ENCODE data around the gene AGPAT3. TPM values are rescaled to one million over a fixed set of nuclear protein-coding genes. Genes with fewer than 3 reads are reported as not detected.

Gene AGPAT3
- total and polyA plus RNA-seq, 3 donors from 2014 or later = 64.5 to 77.5 (median 69.8) TPM

DNA sequence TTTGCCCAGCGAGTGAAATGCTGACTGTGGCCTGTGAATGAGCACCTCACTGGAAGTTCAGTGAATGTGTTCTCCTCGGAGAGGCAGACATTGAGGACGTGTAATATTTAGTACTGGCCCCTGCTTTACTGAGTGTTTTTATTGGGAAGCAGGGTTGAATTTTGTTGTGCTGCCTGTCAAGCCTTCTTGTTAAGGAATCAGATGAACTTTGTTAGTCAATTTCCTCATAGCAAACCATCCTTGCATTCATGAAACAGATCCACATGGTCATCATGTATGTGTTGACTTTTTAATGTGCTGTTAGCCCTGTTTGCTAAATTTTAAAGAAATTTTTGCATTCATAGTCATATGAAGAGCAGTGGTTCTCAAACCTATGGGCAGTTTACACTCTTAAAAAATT is 47.9 kb downstream of the AGPAT3 start:
- Histone ChIP-seq H3K27me3 (no peaks in the 10 kb centered on the region), H3K36me3 (ENCODE audit: low read depth, missing control alignments) (no peaks in the 10 kb centered on the region), H3K4me3 (no peak overlapping the region), H3K9me3 (no peaks in the 10 kb centered on the region), H3K4me1 (no peaks in the 10 kb centered on the region), H3K27ac (no peak overlapping the region)
- no peak for DNase-seq
- WGBS, 2 donors = 98 to 100% methylated on average over 3 of the region's 3 CpGs
- intact Hi-C loops (cut with DNase I; ENCODE audit: low total_unique reads) = no loop called here
- TF ChIP-seq, protein P1, sequence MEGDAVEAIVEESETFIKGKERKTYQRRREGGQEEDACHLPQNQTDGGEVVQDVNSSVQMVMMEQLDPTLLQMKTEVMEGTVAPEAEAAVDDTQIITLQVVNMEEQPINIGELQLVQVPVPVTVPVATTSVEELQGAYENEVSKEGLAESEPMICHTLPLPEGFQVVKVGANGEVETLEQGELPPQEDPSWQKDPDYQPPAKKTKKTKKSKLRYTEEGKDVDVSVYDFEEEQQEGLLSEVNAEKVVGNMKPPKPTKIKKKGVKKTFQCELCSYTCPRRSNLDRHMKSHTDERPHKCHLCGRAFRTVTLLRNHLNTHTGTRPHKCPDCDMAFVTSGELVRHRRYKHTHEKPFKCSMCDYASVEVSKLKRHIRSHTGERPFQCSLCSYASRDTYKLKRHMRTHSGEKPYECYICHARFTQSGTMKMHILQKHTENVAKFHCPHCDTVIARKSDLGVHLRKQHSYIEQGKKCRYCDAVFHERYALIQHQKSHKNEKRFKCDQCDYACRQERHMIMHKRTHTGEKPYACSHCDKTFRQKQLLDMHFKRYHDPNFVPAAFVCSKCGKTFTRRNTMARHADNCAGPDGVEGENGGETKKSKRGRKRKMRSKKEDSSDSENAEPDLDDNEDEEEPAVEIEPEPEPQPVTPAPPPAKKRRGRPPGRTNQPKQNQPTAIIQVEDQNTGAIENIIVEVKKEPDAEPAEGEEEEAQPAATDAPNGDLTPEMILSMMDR (IDR thresholded peaks at IDR 0.05) = no peak
- no peak for TF ChIP-seq POLR2A (IDR thresholded peaks at IDR 0.05)

DNA sequence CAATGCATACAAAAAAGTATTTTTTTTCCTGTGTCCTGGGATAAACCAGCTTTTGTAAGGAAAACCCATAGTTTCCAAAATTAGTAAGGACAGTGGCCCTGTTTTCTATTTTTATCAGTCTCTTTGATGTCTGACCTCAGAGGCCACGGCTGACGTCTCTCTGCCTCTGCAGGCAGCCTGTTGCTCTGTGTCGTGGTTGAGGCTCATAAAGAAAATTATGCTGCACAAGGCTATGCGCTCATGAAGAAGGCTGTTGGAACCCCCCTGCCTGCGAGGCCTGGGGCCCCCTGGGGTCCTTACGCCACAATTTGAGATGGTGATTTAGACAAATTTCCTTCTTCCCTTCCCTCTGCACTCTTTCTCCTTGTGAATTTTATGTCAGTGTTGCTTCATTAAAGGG is 48.9 kb downstream of the AGPAT3 start:
- H3K27ac ChIP-seq = no peak overlapping the region

DNA sequence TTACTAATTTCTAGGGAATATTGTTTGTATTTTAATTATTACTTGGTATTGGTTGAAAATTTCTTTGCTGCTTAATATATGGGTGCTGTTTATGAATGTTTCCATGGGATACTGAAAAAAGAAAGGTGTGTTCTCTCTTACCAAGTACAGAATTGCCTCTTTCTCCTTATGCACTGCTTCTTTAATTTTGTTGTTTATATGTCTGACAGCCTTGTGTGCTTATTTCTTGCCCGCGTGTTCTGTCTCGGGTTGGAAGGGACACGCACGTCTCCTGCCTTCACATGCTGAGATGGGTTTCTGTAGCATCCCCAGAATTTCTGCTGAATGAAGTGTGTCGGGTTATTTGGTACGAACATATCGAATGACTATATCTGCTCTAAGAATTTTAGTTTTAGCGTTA is 51.1 kb downstream of the AGPAT3 start:
- Histone ChIP-seq H3K4me3 (no peak overlapping the region), H3K27ac (no peak overlapping the region), H3K4me1 (no peaks in the 10 kb centered on the region), H3K27me3 (no peaks in the 10 kb centered on the region), H3K9me3 (no peaks in the 10 kb centered on the region), H3K36me3 (ENCODE audit: low read depth, missing control alignments) (no peaks in the 10 kb centered on the region)
- no peak for DNase-seq
- intact Hi-C loops (cut with DNase I; ENCODE audit: low total_unique reads) = no loop called here
- TF ChIP-seq POLR2A (IDR thresholded peaks at IDR 0.05) = no peak
- TF ChIP-seq, protein P1 (IDR thresholded peaks at IDR 0.05) = no peak
- WGBS, 2 donors = 83 to 85% methylated on average over 9 of the region's 9 CpGs

More for the DNA sequence above, 48.9 kb downstream of the AGPAT3 start:
- 51 to 54% methylated on average over 6 of the region's 6 CpGs for WGBS, 2 donors
- H3K9me3 ChIP-seq = no peaks in the 10 kb centered on the region
- H3K4me1 ChIP-seq = no peaks in the 10 kb centered on the region
- no peaks in the 10 kb centered on the region for H3K36me3 ChIP-seq (ENCODE audit: low read depth, missing control alignments)
- H3K27me3 ChIP-seq = no peaks in the 10 kb centered on the region
- intact Hi-C loops (cut with DNase I; ENCODE audit: low total_unique reads) = no loop called here
- H3K4me3 ChIP-seq = no peak overlapping the region
- DNase-seq = no peak
- no peak for TF ChIP-seq POLR2A (IDR thresholded peaks at IDR 0.05)
- TF ChIP-seq, protein P1 (IDR thresholded peaks at IDR 0.05) = no peak

DNA sequence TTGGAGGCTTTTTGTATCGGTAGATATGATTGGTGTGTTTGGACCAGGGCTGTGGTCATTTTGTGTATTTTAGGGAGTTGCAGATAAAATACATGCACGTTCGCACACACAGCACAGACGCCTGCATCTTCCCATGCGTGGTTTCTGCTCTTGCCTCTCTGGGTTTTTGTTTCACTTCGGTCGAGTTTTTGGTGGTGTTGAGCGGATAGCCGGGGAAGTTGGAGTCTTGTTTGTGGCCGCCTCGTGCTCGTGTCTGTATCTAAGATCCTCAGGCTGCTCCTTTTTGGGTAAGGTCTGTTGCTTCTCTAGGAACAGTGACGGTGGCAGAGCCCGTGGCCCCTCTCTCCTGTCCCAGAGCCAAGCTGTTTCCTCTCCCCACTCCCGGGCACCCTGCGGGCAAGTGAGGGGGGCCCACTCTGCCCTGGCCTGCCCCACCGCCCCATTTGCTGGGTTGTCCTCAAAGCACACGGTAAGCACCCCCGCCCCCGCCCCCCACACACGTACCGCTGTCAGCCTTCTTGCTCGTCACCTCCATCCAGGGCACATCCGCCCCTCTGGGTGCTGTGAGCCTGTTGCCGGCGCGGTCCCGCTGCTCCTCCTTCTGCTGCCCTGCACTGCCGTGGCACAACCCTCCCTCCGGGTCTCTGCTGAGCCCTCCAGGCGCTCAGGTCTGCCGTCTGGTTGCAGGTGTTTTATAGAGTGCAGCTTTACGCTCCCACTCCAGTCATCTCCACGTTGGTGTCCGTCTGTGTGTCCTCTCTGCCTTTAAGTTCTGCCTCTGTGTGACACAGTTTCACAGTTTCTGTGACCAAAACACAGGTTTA is 51.9 kb downstream of the AGPAT3 start:
- Histone ChIP-seq H3K4me3 (no peak overlapping the region), H3K9me3 (no peaks in the 10 kb centered on the region), H3K27me3 (no peaks in the 10 kb centered on the region), H3K36me3 (ENCODE audit: low read depth, missing control alignments) (no peaks in the 10 kb centered on the region), H3K4me1 (no peaks in the 10 kb centered on the region), H3K27ac (no peak overlapping the region)
- WGBS, 2 donors = 76 to 82% methylated on average over 33 to 35 of the region's 35 CpGs
- DNase-seq = no peak
- intact Hi-C loops (cut with DNase I; ENCODE audit: low total_unique reads) = no loop called here
- TF ChIP-seq, protein P1 (IDR thresholded peaks at IDR 0.05) = no peak
- no peak for TF ChIP-seq POLR2A (IDR thresholded peaks at IDR 0.05)

Data from testis (tissue), 3 donors.